Mesenteric fat pad (tissue), 1 donor: Measurements from ENCODE around the gene DUSP28. TPM values are rescaled to one million over a fixed set of nuclear protein-coding genes. Genes with fewer than 3 reads are reported as not detected.

Experiments
- DNase-seq: peaks from one replicate; pipeline ENCODE4 v3.0.0-alpha.2; 2020; ENCODE audit warnings: low spot score
- long read RNA-seq: library from polyadenylated mRNA; unstranded; transcript quantifications from one replicate; pipeline ENCODE4 v2.0.0, GENCODE V29; 2020
- total RNA-seq: library from RNA; stranded (reverse); fragmentation: NEBNext Ultra II Directional; extraction: Animal tissue kit (Norgen Biotek cat#: 25700); gene quantifications from one replicate; pipeline ENCODE4 v1.2.1, GENCODE V29; 2021
- donor health status: DM: yes; HTN: yes; CAD: no.

The DUSP28 gene
- total RNA-seq = 3.8 TPM
- long read RNA-seq, partial matches to known transcripts = 0 of 1 reads
- long read RNA-seq, other reads (novel, unspliced or antisense) = 0 of 1 reads

- peak; percentile 98 for DNase-seq
These were observed at the start of gene DUSP28 for GRCh38 chr2:240560084-240560479. DUSP28 (plus strand) TSS chr2:240560357; CDS start chr2:240560685, 328 bp downstream.

GRCh38 chr2:240510513-240511210 lies 49.5 kb upstream of the DUSP28 start:
- DNase-seq = peak; percentile 59

GRCh38 chr2:240511351-240512108 lies 48.6 kb upstream of the DUSP28 start:
- peak; percentile 77 for DNase-seq

GRCh38 chr2:240512109-240512485 lies 48.1 kb upstream of the DUSP28 start:
- DNase-seq = peak; percentile 78

GRCh38 chr2:240512666-240513535 lies 47.3 kb upstream of the DUSP28 start:
- DNase-seq = peak; percentile 73

GRCh38 chr2:240513549-240514287 lies 46.4 kb upstream of the DUSP28 start:
- peak; percentile 93 for DNase-seq

GRCh38 chr2:240514631-240515030 lies 45.5 kb upstream of the DUSP28 start:
- peak; percentile 73 for DNase-seq

GRCh38 chr2:240517342-240517741 lies 42.8 kb upstream of the DUSP28 start:
- DNase-seq = peak; percentile 41

- DNase-seq = peak; percentile 47
These were observed 41.2 kb upstream of the DUSP28 start for GRCh38 chr2:240518981-240519380.

GRCh38 chr2:240519396-240520129 lies 40.6 kb upstream of the DUSP28 start:
- DNase-seq = no peak

- DNase-seq = peak; percentile 71
These were observed 39.8 kb upstream of the DUSP28 start for GRCh38 chr2:240520130-240520973.

GRCh38 chr2:240520974-240521350 lies 39.2 kb upstream of the DUSP28 start:
- peak; percentile 33 for DNase-seq

GRCh38 chr2:240521885-240522284 lies 38.3 kb upstream of the DUSP28 start:
- peak; percentile 12 for DNase-seq

- peak; percentile 57 for DNase-seq
These were observed 37.8 kb upstream of the DUSP28 start for GRCh38 chr2:240522406-240522805.

- DNase-seq = peak; percentile 83
These were observed 36.5 kb upstream of the DUSP28 start for GRCh38 chr2:240523451-240524281.

- peak; percentile 62 for DNase-seq
These were observed 35.0 kb upstream of the DUSP28 start for GRCh38 chr2:240524963-240525718.

GRCh38 chr2:240525802-240526201 lies 34.4 kb upstream of the DUSP28 start:
- DNase-seq = peak; percentile 74
